GM18909 (cell line): ENCODE measurements around the gene YIPF2.
"Not testable (repeated sequence)": the region's sequence is repeated elsewhere in the genome, so short reads cannot be mapped to it uniquely, and the experiment has no call there.

Source experiments
- ATAC-seq: cut with Tn5 transposase; IDR thresholded peaks from one replicate; pipeline ENCODE4 v1.9.1; 2021; ENCODE audit warnings: mild to moderate bottlenecking; ENCODE audit not compliant: unreplicated experiment, poor library complexity

YIPF2 gene

GRCh38 chr19:10881403-10882107, 46.9 kb downstream of the YIPF2 start:
- ATAC-seq, result no peak

GRCh38 chr19:10878253-10878652, 50.2 kb downstream of the YIPF2 start:
- ATAC-seq, result no peak

- not testable (repeated sequence) for ATAC-seq
These were observed 50.8 kb downstream of the YIPF2 start for GRCh38 chr19:10877608-10878007.

- peak; percentile 55 for ATAC-seq
These were observed 51.8 kb downstream of the YIPF2 start for GRCh38 chr19:10876459-10877240.

GRCh38 chr19:10874024-10874423, 54.4 kb downstream of the YIPF2 start:
- no peak for ATAC-seq

DNA sequence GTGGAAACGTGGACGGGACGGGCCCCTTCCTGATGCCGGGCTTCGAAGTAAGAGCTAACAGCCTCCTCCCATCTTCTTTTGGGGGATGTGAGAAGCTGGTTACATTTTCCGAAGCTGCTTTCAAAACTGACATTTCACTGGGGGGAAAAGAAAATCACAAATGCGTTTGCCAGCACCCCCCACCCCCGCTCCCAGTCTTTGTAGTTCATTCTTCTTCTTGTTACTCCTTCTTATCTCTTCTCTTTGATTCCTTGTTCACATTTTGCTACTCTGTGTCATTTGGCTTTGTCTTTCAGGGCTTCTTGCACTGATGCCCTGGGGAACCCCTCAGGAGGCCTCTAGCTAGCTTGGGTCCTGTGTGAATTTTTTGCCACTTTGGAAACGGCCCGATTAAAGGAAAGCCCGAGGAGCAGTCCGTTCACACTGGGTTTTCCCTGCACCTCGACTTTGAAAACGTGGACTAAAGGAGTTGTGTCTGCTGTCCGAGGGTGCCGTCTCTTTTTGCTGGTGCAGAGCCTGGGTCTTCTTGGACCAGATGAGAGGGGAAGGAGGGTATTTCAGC, 55.8 kb downstream of the YIPF2 start:
- no peak for ATAC-seq
